IMR-90 (cell line): ENCODE measurements around the gene RPS6KA2. TPM values are rescaled to one million over a fixed set of nuclear protein-coding genes. Genes with fewer than 3 reads are reported as not detected.

Experiments used
- ATAC-seq: fragments of 200-7000 bp; cut with Tn5 transposase; 2 replicates; pipeline ENCODE4 v1.9.1; 2020; ENCODE audit warnings: low read depth, mild to moderate bottlenecking, moderate library complexity
- BruUV-seq: library from RNA; stranded (reverse); fragments of 400-500 nt; replicated peaks from 2 replicates; lab custom pipeline; 2021; lab: Mats Ljungman, UMichigan
- CTCF ChIA-PET: fragments of 300-600 bp; formaldehyde crosslinking; extraction: SDS; loops from one replicate; lab custom pipeline; 2021; ENCODE audit warnings: antibody characterized with exemption; lab: Yijun Ruan, JAX
- POLR2A ChIA-PET: fragments of 300-600 bp; sonication (Branson Sonifier 250); formaldehyde crosslinking; loops from one replicate; lab custom pipeline; 2022; ENCODE audit warnings: antibody characterized with exemption; ENCODE audit not compliant: unreplicated experiment; lab: Charles Lee
- DNase-seq: peaks from one replicate; pipeline ENCODE4 v3.0.0; 2013
- H2AFZ ChIP-seq: replicated peaks from 2 replicates; pipeline ENCODE3; 2013; ENCODE audit warnings: low read length, mild to moderate bottlenecking; ENCODE audit not compliant: poor library complexity
- H2AK5ac ChIP-seq: 2 replicates; pipeline ENCODE4 v1.6.1; 2013; ENCODE audit warnings: low read depth, low read length, inconsistent platforms
- H2AK9ac ChIP-seq: replicated peaks from 2 replicates; pipeline ENCODE3; 2013; ENCODE audit warnings: mild to moderate bottlenecking, low read depth, low read length, moderate library complexity; ENCODE audit not compliant: poor library complexity
- H2BK120ac ChIP-seq: 2 replicates; pipeline ENCODE4 v1.6.1; 2013; ENCODE audit warnings: low read depth, low read length, inconsistent platforms
- H2BK15ac ChIP-seq: 3 replicates; pipeline ENCODE4 v1.6.1; 2013; ENCODE audit warnings: low read depth, low read length, inconsistent platforms
- H2BK20ac ChIP-seq: 2 replicates; pipeline ENCODE4 v1.6.1; 2013; ENCODE audit warnings: low read depth, mild to moderate bottlenecking, inconsistent platforms, low read length, moderate library complexity
- H2BK5ac ChIP-seq: 2 replicates; pipeline ENCODE4 v1.6.1; 2013; ENCODE audit warnings: mild to moderate bottlenecking, low read depth, low read length, inconsistent platforms; ENCODE audit not compliant: poor library complexity, severe bottlenecking
- H3K14ac ChIP-seq: replicated peaks from 2 replicates; pipeline ENCODE4 v1.6.1; 2013; ENCODE audit warnings: low read depth, low read length, inconsistent platforms
- H3K18ac ChIP-seq: 2 replicates; pipeline ENCODE4 v1.6.1; 2013; ENCODE audit warnings: low read depth, low read length, control low read depth
- H3K23ac ChIP-seq: 2 replicates; pipeline ENCODE4 v1.6.1; 2013; ENCODE audit warnings: low read depth, low read length, inconsistent platforms
- H3K27ac ChIP-seq: 2 replicates; pipeline ENCODE4 v1.5.1; 2013; ENCODE audit warnings: mild to moderate bottlenecking, control low read depth, low read length; ENCODE audit not compliant: insufficient read depth
- H3K27me3 ChIP-seq: 2 replicates; pipeline ENCODE4 v1.6.1; 2013; ENCODE audit warnings: low read length; ENCODE audit not compliant: control insufficient read depth, insufficient read depth
- H3K36me3 ChIP-seq: 2 replicates; pipeline ENCODE4 v1.6.1; 2013; ENCODE audit warnings: low read length, mixed read lengths; ENCODE audit not compliant: control insufficient read depth, insufficient read depth
- H3K4ac ChIP-seq: 2 replicates; pipeline ENCODE4 v1.6.1; 2013; ENCODE audit warnings: low read depth, low read length, inconsistent platforms
- H3K4me1 ChIP-seq: 2 replicates; pipeline ENCODE4 v1.6.1; 2013; ENCODE audit warnings: low read length, mixed read lengths; ENCODE audit not compliant: control insufficient read depth, insufficient read depth
- H3K4me2 ChIP-seq: 2 replicates; pipeline ENCODE4 v1.6.1; 2013; ENCODE audit warnings: low read depth, mild to moderate bottlenecking, control low read depth, low read length, moderate library complexity
- H3K4me3 ChIP-seq: 2 replicates; pipeline ENCODE4 v1.5.1; 2013; ENCODE audit warnings: low read depth, mild to moderate bottlenecking, control low read depth, low read length, moderate library complexity; ENCODE audit not compliant: insufficient read depth
- H3K56ac ChIP-seq: 2 replicates; pipeline ENCODE4 v1.6.1; 2013; ENCODE audit warnings: low read length, inconsistent platforms; ENCODE audit not compliant: insufficient read depth; ENCODE audit errors: extremely low read depth
- H3K79me1 ChIP-seq, 2 experiments: 2 replicates each; pipeline ENCODE4 v1.6.1; 2013; ENCODE audit warnings: low read length in 2 of 2, inconsistent platforms in 1 of 2, low read depth in 1 of 2
- H3K9ac ChIP-seq: 2 replicates; pipeline ENCODE4 v1.6.1; 2013; ENCODE audit warnings: low read depth, low read length, control low read depth
- H3K9me1 ChIP-seq: 2 replicates; pipeline ENCODE4 v1.6.1; 2013; ENCODE audit warnings: low read length, inconsistent platforms; ENCODE audit not compliant: insufficient read depth
- H3K9me3 ChIP-seq: 2 replicates; pipeline ENCODE4 v1.6.1; 2013; ENCODE audit warnings: low read length; ENCODE audit not compliant: control insufficient read depth, insufficient read depth
- H4K20me1 ChIP-seq: 2 replicates; pipeline ENCODE4 v1.6.1; 2013; ENCODE audit warnings: low read length, inconsistent platforms; ENCODE audit not compliant: insufficient read depth
- H4K5ac ChIP-seq: 2 replicates; pipeline ENCODE4 v1.6.1; 2013; ENCODE audit warnings: mild to moderate bottlenecking, low read depth, low read length, control low read depth
- H4K8ac ChIP-seq, 2 experiments: 2 replicates each; pipeline ENCODE4 v1.6.1; 2013; ENCODE audit warnings: low read depth in 2 of 2, low read length in 2 of 2, control low read depth in 1 of 2, inconsistent platforms in 1 of 2
- H4K91ac ChIP-seq: 2 replicates; pipeline ENCODE4 v1.6.1; 2013; ENCODE audit warnings: low read depth, low read length, inconsistent platforms; ENCODE audit not compliant: insufficient read depth
- BHLHE40 ChIP-seq: fragments of 150-350 bp; IDR thresholded peaks from 2 replicates; pipeline ENCODE4 v1.6.1; 2016; ENCODE audit warnings: mild to moderate bottlenecking, low read depth, low read length
- CEBPB ChIP-seq: IDR thresholded peaks from 2 replicates; pipeline ENCODE4 v1.6.1; 2012; ENCODE audit warnings: low read depth, low read length, improper control_type of control experiment
- CHD1 ChIP-seq: IDR thresholded peaks from 2 replicates; pipeline ENCODE4 v1.6.1; 2012; ENCODE audit warnings: low read depth, low read length, improper control_type of control experiment
- ELK1 ChIP-seq: fragments of 150-350 bp; IDR thresholded peaks from 2 replicates; pipeline ENCODE4 v1.6.1; 2016; ENCODE audit warnings: low read depth, mild to moderate bottlenecking, low read length, moderate library complexity, borderline replicate concordance
- FOS ChIP-seq: fragments of 150-350 bp; IDR thresholded peaks from 2 replicates; pipeline ENCODE4 v1.6.1; 2016; ENCODE audit warnings: low read depth, low read length
- MAFK ChIP-seq: IDR thresholded peaks from 2 replicates; pipeline ENCODE4 v1.6.1; 2012; ENCODE audit warnings: low read depth, low read length, improper control_type of control experiment
- MAZ ChIP-seq: IDR thresholded peaks from 2 replicates; pipeline ENCODE4 v1.6.1; 2012; ENCODE audit warnings: low read depth, mild to moderate bottlenecking, low read length, improper control_type of control experiment, moderate library complexity, borderline replicate concordance
- MXI1 ChIP-seq: IDR thresholded peaks from 2 replicates; pipeline ENCODE4 v1.6.1; 2012; ENCODE audit warnings: low read depth, mild to moderate bottlenecking, low read length, moderate library complexity, borderline replicate concordance
- NFE2L2 ChIP-seq: fragments of 150-350 bp; IDR thresholded peaks from 2 replicates; pipeline ENCODE4 v1.6.1; 2016; ENCODE audit warnings: low read depth, mild to moderate bottlenecking, low read length
- POLR2A ChIP-seq: IDR thresholded peaks from 2 replicates; pipeline ENCODE4 v1.6.1; 2012; ENCODE audit warnings: mild to moderate bottlenecking, low read depth, low read length
- RCOR1 ChIP-seq: IDR thresholded peaks from 2 replicates; pipeline ENCODE4 v1.6.1; 2012; ENCODE audit warnings: mild to moderate bottlenecking, low read length, improper control_type of control experiment; ENCODE audit not compliant: insufficient replicate concordance
- WGBS, 2 experiments: methylation state at CpG; one replicate each; pipeline versions ENCODE4 v1.1.5 to v1.1.7; 2013; ENCODE audit warnings: missing lambda C conversion rate in 2 of 2; ENCODE audit not compliant: insufficient read length in 1 of 2; ENCODE audit errors: extremely low coverage in 2 of 2; 5-methylcytosine and 5-hydroxymethylcytosine counted together
- dilution Hi-C: fragments of 300-500 bp; cut with HindIII; formaldehyde crosslinking; loops from one replicate; pipeline ENCODE4 v1.14.3; 2018; ENCODE audit warnings: low sequenced_read_pairs; ENCODE audit not compliant: unreplicated experiment
- in situ Hi-C: fragments of 300-500 bp; cut with MboI; formaldehyde crosslinking; loops from 3 replicates; pipeline ENCODE4 v1.14.3; 2019; ENCODE audit warnings: low sequenced_read_pairs, inconsistent platforms, mixed read lengths
- intact Hi-C: fragments of 100-400 bp; cut with micrococcal nuclease; formaldehyde crosslinking; loops from 2 replicates; pipeline ENCODE4 v1.10.0; 2022
- polyA plus RNA-seq, 3 experiments: library from polyadenylated mRNA; depleted of rRNA; stranded (reverse); fragments of >200 nt; gene quantifications; 2 replicates each; pipeline ENCODE4 v1.2.3, GENCODE V29; 2012; ENCODE audit warnings: low replicate concordance in 1 of 3
- total RNA-seq: library from RNA; depleted of rRNA; stranded (reverse); fragments of >200 nt; gene quantifications from 2 replicates; pipeline ENCODE4 v1.2.3, GENCODE V29; 2012
- TF ChIP-seq, protein P1 (sequence below): fragments of 150-350 bp; IDR thresholded peaks from 2 replicates; pipeline ENCODE4 v1.6.1; 2017; ENCODE audit warnings: mild to moderate bottlenecking, antibody characterized with exemption, low read length, low read depth

RPS6KA2 gene
- total and polyA plus RNA-seq, 2 of the 4 experiments (the other 2 are of a cell fraction) = 26.9 to 31.3 TPM

DNA sequence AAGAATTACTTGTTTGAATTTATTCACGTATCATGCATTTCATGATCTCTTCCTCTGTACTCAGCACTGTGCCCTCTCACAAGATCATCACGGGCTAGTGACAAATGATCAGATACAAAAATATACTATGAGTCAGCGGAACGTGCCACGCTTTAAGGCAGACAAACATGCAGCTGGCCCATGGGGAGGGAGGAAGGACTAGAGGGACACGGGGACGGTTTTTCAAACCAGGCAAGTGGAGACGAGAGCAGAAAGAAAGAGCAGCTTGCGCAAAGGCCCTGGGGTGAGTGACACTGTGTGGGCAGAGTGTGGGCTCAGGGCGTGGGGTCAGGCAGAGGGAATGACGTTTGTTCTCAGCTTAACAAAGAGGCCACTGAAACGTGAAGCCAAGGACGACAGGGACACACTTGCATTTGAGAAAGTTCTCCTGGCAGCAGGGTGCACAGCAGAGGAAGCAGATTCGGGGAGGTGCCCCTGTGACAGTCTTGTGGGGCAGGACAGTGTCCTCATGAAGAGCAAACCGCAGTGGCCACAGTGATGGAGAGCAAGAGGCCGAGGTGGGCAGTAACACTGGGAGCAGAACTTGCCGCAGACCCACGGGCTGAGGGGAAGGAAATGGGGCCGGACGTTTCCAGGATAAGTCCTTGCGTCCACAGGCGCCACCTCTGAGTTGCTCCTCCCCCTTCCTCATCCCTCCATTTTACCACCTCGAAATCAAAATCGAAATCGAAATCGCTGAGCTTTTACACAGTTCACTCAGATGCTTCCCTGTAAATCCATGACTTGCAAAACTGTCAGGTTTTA is 6.9 kb upstream of the RPS6KA2 start:
- Histone ChIP-seq H3K9ac (no peak overlapping the region), H2AK9ac (peak overlapping the region; percentile 46), H3K4me3 (no peak overlapping the region), H3K27me3 (peaks cover 2% of the 10 kb centered on the region; the same call in 1 of the 2 replicates), H4K20me1 (no peaks in the 10 kb centered on the region), H2BK120ac (no peak overlapping the region), H3K56ac (no peak overlapping the region), H3K4me2 (no peak overlapping the region), H3K18ac (no peak overlapping the region), H3K79me1 (no peaks in the 10 kb centered on the region; a peak in 1 of 4 replicates), H4K91ac (peak overlapping the region; percentile 43; the same call in 1 of the 2 replicates), H2AFZ (peak overlapping the region; percentile 78), H3K36me3 (no peaks in the 10 kb centered on the region), H3K27ac (no peak overlapping the region), H3K4ac (peak overlapping the region; percentile 59; the same call in 1 of the 2 replicates), H2BK15ac (no peak overlapping the region), H3K9me1 (peaks cover 7% of the 10 kb centered on the region), H4K5ac (no peak overlapping the region), H3K23ac (no peak overlapping the region), H4K8ac (no peak overlapping the region), H3K4me1 (peaks cover 4% of the 10 kb centered on the region), H2BK5ac (no peak overlapping the region), H3K14ac (no peak overlapping the region), H3K9me3 (no peaks in the 10 kb centered on the region), H2BK20ac (peak overlapping the region; percentile 54), H2AK5ac (peak overlapping the region; percentile 83)
- dilution Hi-C loops = no loop called here
- intact Hi-C loops = no loop called here
- POLR2A ChIA-PET = no interaction called here
- in situ Hi-C loops = loop anchor here (25.0 kb wide), 1 partner anchor 353 kb away; the partner anchor contains the start of gene CEP43
- TF ChIP-seq ELK1 = no peak
- TF ChIP-seq, protein P1, sequence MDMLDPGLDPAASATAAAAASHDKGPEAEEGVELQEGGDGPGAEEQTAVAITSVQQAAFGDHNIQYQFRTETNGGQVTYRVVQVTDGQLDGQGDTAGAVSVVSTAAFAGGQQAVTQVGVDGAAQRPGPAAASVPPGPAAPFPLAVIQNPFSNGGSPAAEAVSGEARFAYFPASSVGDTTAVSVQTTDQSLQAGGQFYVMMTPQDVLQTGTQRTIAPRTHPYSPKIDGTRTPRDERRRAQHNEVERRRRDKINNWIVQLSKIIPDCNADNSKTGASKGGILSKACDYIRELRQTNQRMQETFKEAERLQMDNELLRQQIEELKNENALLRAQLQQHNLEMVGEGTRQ = no peak
- no peak for TF ChIP-seq CHD1
- peak; percentile 32; the same call in 1 of the 2 replicates for TF ChIP-seq NFE2L2
- TF ChIP-seq BHLHE40 = peak; percentile 99
- peak; percentile 19; the same call in 1 of the 2 replicates for TF ChIP-seq MAZ
- no peak for TF ChIP-seq POLR2A
- 0 out of 2 replicates have a peak, but pooled peaks have one; percentile 11 for TF ChIP-seq MXI1
- peak; percentile 70 for TF ChIP-seq MAFK
- 0 out of 2 replicates have a peak, but pooled peaks have one; percentile 15 for TF ChIP-seq FOS
- peak; percentile 24 for TF ChIP-seq RCOR1
- TF ChIP-seq CEBPB = peak; percentile 42; the same call in 1 of the 2 replicates
- WGBS, 2 experiments = 68 to 100% methylated on average over 4 to 6 of the region's 26 CpGs
- BruUV-seq = no TSS peak
- CTCF ChIA-PET = no interaction called here
- ATAC-seq (peak; percentile 66), DNase-seq (peak; percentile 69)
